HG02938 (cell line): ENCODE results near the gene PKD1L1.
"Not testable (repeated sequence)": the region's sequence is repeated elsewhere in the genome, so short reads cannot be mapped to it uniquely, and the experiment has no call there.

Experiments used
- ATAC-seq: cut with Tn5 transposase; IDR thresholded peaks from one replicate; pipeline ENCODE4 v1.9.1; 2021; ENCODE audit warnings: mild to moderate bottlenecking, moderate library complexity; ENCODE audit not compliant: unreplicated experiment

PKD1L1 gene

DNA sequence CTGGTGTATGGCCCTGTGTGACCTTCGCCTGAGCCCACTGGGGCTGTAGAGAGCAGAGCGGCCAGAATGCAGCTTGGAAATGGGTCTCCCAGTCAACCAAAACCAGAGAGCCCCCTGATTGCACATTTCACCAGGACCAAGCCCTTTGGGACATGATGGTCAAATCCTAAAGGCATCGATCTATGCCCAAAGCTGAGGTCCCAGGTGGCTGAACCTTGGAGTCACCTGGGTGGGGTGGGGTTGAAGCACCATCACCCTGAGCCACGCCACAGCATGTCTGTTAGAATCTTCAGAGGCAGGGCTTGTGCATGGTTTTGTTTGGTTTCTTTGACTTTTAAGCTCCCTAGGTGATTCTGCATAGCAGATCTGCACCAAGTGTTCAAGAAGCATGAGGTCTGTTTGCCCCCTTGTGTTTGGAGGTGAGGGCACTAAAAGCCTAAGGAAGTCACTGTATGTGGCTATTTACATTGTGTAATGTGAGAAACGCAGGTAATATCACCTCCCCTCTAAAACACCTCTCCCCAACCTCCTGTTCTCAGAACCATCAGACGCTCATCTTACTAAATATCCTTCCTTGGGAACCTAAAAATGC, 9.6 kb downstream of the PKD1L1 start:
- ATAC-seq, result no peak

DNA sequence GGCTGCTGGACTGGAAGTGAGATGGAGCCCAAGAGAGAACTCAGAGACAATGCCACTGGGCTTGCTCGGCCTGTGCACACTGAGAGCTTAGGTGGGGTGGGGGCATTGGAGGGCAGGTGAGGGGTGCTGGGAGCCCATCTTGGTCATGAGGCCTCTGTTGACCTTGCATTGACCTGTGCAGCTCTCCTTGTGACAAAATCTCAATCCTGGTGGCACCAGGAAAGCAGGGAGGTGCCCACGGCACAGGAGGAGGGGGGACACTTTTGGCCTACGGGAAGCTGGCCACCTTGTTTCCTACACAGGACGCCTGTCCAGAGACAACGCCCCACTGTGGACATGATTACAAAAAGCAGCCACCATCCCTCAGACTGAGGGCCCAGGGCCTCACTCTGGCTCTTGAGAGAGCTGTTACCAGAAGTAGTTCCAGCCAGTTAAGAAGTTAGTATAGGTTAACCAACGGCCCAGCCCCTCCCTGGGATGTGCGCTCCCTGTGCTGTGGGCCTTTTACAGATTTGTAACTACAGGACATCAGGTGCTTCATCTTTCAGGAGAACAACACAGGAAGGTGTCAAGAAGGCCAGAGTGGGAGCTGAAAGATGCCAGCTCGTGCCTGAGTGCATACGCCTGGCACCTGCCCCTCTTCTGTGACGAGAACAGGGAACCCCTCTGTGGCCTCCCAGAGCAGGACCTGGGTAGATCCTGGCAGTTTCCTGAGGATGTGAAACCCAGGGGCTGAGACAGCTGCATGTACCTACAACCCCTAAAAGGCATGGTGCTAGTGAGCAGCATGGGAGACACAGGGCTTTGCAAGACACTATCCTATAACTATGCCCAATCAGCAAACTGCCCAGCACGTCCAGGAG, 10.3 kb downstream of the PKD1L1 start:
- peak; percentile 49 for ATAC-seq

- ATAC-seq, result peak; percentile 95
Measured at GRCh38 chr7:47937065-47937687, 11.1 kb downstream of the PKD1L1 start.

DNA sequence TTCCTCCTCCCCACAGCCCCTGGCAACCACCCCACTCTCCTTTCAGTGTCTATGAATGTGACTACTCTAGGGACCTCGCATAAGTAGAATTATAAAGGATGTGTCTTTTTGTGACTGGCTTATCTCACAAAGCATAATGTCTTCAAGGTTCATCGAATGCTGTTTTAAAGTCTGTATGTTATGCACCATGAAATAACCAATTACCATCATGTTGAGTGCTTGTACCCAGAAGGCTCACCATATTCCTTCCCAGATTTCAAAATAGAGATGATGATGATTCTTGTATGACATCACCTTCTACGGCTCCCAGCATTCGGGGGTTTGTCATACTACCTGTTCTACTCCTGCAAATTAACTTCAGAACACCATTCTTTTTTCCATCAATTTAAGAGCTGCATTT, 11.9 kb downstream of the PKD1L1 start:
- no peak for ATAC-seq

DNA sequence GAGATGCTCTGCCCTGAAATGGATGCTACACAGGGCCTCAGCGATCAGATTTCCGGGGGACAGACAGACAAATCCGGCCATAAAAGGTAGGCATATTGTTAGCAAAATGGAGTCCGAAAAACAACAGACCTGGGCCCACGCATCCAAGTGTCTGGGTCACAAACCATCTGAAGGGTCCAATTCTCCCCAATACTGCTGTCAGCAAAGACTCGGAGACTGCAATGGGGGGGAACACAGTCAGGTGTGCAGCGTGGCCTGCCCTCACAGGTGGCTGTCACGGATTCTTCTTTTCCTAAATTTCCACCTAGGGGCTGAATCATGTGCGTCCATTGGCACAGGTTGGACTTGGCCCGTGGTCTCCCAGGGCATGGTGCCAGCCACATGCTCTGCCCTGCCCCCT, 12.9 kb downstream of the PKD1L1 start:
- no peak for ATAC-seq

DNA sequence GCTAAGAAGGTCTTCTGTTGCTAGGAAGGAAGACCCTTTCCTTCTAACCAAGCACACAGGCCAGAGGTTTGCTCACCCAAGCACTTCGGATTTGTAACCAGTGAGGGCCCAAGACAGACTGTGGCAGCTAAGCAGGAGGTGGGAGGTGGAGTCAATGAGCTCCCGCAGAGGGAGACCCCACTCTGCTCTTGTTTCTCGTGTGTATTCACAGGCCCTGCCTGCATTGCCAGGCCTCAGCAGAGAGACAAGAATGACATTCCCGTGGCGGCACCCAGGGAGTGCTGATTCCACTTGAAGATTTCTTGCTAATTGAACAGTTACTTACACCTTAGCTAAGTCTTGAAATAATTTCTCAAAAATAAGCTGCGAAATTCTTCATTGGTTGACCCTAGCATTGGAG, 13.4 kb downstream of the PKD1L1 start:
- no peak for ATAC-seq

DNA sequence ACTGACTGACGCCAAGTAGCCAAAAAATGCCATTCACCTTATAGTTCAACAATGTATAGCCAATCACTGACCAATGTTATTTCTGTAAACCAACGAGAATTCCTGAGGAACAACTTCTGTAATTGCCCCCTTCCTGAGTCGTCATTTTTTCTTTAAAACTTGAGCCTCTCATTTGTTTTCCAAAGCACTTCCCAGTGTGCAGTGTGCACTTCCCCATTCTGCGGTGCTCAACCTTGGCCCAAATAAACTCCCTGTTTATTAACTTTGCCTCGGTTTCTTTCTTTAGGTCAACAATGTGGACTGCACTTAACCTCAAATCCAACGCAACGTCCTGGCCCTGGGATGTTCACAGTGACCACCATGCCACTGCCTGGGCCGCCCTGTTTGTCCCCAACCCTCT, 15.1 kb downstream of the PKD1L1 start:
- ATAC-seq, result no peak

- no peak for ATAC-seq
Measured at GRCh38 chr7:47932466-47933037, 15.7 kb downstream of the PKD1L1 start.

DNA sequence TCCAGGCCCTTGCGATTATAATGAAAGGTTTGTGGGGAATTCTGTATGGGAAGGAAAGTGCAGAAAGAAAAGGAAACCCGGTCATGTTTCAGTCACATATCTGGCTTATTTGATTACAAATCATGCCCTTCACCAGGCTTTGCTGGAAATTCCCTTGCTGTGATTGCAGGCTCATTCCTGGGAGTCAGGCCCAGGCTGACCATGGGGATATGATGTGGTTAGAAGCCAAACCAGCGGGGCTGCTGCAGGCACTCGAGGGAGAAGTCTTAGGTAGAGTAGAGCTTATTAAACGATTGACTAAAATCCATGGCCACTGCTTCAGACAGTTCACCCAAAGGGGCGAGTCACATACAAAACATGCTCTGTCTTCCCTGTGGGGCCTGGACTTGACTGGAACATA, 16.2 kb downstream of the PKD1L1 start:
- ATAC-seq, result no peak

DNA sequence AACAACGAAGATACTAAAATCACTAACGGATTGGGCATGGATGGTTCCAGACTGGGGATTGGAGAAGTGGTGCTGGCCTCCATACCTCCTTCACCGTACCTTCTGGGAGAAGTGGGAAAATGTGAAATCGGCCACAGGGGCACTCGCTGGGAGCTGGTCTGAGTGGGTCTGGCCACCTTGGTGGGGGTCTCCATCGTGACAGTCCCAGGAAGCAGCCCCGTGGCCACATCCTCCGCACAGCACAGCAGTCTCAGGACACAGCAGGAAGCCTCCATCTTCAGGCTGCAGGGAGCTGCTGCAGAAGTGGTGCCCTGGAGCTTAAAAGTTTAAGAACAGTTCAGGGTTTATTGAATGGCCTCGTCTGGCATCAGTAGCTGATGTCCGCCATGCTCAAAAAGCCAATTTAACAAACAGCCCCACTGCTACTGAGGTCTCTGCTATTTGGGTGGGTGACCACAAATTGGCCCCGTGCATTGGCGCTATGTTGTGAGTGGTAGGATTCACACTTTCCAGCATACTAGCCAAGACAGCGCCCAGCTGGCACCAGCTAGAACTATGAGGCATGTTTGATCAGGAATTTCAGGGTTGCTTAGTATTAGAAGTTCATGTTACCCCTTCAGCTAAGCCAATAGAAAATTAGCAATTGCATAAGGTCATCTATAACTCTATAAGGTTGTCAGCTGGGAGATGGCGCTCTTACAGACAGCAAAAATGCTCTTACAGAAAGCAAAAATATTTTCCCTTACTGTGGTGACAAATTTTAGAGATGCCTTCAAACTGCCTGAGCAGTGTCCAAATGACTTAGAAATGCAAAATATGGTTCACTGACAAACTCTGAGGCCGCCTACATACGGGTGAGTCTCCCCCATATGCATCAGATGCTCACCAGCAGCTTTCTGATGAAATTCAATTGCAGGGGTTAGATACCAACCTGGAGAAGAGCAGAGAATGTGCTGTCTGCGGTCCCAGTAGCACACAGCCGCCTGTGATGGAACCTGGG, 17.0 kb downstream of the PKD1L1 start:
- ATAC-seq, result no peak

DNA sequence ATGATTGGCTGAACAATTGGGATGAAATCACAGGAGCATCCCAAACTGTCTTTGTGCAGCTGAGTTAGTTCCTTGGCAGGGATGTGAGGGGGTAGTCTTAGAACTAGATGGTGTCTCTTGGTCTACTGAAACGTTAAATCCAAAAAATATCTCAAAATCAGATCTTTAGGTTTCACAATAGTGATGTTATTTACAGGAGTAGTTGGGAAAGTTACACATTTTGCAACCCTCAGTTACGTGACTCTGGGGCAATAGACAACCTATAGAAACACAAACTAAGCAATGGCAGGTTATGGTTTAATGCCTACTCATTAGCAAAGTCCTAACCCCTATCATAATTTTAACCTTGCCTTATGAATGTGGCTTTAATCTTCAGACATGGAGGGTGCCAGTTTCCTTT, 24.0 kb downstream of the PKD1L1 start:
- ATAC-seq, result no peak

DNA sequence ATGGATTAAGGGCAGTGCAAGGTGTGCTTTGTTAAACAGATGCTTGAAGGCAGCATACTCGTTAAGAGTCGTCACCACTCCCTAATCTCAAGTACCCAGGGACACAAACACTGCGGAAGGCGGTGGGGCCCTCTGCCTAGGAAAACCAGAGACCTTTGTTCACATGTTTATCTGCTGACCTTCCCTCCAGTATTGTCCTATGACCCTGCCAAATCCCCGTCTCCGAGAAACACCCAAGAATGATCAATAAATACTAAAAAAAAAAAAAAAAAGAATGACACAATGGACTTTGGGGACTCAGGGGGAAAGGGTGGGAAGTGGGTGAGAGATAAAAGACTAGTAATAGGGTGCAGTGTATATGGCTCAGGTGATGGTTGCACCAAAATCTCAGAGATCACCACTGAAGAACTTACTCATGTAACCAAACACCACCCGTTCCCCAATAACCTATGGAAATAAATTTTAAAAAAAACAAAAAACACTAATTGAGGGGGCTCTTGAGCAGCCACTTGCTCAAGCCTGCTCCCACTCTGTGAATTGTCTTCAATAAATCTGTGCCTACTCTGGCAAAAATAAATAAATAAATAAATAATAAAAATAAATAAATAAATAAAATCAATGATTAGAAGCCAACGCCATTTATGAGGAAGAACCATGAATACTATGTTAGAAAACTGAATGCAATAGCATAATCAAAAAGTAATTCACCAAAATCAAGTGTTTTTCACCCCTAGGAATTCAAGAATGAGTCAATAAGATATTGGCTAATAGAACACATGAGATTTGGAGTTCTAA, 25.0 kb downstream of the PKD1L1 start:
- ATAC-seq, result not testable (repeated sequence)

GRCh38 chr7:47916514-47916913, 31.8 kb downstream of the PKD1L1 start:
- ATAC-seq, result not testable (repeated sequence)

DNA sequence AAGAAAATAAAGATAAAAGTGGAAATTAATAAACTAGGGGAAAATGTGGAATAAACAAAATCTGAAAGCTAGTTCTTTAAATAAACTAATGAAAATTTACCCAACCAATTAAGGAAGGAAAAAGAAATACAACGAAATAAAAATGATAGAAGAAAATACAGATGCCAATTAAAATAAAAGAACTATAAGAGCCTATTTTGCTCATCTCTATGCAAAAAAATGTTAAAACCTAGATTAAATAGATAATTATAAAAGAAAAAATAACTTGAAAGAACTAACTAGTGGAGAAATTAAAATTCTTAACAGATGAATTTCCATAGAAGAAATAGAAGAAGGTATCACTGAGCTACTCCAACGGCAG, 32.7 kb downstream of the PKD1L1 start:
- no peak for ATAC-seq

GRCh38 chr7:47914717-47915615, 33.3 kb downstream of the PKD1L1 start:
- ATAC-seq, result no peak

DNA sequence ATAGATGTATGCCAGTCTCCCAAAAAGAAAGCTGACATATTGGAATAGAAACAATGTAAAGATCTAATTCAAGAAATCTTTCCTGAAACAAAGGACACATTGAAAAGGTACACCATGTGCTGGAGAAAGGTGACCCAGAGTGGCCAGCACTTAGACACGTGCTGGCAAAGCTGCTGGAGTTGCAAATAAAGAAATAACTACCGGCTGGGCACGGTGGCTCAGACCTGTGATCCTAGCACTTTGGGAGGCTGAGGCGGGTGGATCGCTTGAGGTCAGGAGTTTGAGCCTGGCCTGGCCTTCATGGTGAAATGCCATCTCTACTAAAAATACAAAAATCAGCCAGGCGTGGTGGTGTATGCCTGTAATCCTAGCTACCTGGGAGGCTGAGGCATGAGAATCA, 35.9 kb downstream of the PKD1L1 start:
- no peak for ATAC-seq

GRCh38 chr7:47908720-47909119, 39.5 kb downstream of the PKD1L1 start:
- no peak for ATAC-seq

DNA sequence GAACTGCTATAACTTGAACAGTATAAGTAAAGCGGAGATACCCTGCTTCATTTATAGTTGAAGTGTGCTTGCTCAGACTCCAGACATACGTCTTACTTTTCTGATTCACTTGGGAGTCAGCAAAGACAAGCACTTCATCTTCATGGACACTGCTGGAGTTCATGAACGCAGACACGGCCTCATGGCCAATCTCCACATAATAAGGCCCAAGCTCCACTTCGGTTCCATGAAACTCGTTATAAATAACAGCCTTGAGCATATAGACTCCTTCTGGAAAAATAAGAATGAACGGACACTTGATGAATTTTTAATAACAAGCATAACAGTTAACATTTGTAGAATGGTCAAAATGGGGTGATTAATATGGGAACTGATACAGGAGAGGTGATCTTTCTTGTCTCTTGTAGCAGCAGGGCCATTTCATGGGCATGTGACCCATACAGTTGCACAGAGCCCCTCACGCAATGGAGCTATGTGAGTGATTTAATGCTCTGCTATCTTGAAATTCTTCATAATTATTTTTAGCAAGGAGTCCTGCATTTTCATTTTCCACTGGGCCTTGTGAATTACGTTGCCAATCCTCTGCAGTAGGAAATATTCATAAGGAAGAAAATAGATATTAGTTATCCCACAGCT, 40.2 kb downstream of the PKD1L1 start:
- no peak for ATAC-seq
